ENCODE data around the gene LDLRAD4.

LDLRAD4 gene

GRCh38 chr18:13369756-13370510 lies 151.4 kb downstream of the LDLRAD4 start:
- no peak overlapping the region for H3K27ac ChIP-seq
- no peak for TF ChIP-seq ZFX (IDR thresholded peaks at IDR 0.05)
- TF ChIP-seq, protein P1, sequence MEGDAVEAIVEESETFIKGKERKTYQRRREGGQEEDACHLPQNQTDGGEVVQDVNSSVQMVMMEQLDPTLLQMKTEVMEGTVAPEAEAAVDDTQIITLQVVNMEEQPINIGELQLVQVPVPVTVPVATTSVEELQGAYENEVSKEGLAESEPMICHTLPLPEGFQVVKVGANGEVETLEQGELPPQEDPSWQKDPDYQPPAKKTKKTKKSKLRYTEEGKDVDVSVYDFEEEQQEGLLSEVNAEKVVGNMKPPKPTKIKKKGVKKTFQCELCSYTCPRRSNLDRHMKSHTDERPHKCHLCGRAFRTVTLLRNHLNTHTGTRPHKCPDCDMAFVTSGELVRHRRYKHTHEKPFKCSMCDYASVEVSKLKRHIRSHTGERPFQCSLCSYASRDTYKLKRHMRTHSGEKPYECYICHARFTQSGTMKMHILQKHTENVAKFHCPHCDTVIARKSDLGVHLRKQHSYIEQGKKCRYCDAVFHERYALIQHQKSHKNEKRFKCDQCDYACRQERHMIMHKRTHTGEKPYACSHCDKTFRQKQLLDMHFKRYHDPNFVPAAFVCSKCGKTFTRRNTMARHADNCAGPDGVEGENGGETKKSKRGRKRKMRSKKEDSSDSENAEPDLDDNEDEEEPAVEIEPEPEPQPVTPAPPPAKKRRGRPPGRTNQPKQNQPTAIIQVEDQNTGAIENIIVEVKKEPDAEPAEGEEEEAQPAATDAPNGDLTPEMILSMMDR (conservative IDR thresholded peaks at IDR 0.05): no peak

GRCh38 chr18:13370995-13371625 lies 152.6 kb downstream of the LDLRAD4 start:
- no peak overlapping the region for H3K27ac ChIP-seq
- TF ChIP-seq, protein P1 (conservative IDR thresholded peaks at IDR 0.05): no peak
- TF ChIP-seq ZFX (IDR thresholded peaks at IDR 0.05): no peak

GRCh38 chr18:13371689-13372418 lies 153.3 kb downstream of the LDLRAD4 start:
- no peak overlapping the region for H3K27ac ChIP-seq
- TF ChIP-seq, protein P1 (conservative IDR thresholded peaks at IDR 0.05): no peak
- no peak for TF ChIP-seq ZFX (IDR thresholded peaks at IDR 0.05)

DNA sequence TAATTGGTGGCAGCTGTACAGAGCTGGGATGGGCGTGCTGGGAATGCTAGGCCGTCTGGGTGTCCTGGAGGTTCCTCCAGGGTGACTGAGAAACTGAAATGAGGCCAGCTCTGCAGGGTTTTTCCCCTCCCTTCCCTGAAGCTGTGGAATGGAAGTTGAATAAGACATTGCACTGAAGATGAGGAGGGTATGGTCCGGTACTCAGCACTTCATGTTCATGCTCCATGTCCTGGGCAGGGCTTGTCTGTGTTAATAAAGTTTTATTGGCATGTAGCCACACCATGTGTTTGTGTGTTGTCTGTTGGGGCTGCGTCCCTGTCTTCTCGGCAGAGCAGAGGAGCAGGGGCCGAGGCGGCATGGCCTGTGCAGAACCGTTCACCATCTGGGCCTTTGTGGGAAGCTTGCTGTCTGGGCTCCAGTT lies 154.0 kb downstream of the LDLRAD4 start:
- no peak for TF ChIP-seq ZFX (IDR thresholded peaks at IDR 0.05)
- TF ChIP-seq, protein P1 (conservative IDR thresholded peaks at IDR 0.05): no peak
- H3K27ac ChIP-seq: no peak overlapping the region

DNA sequence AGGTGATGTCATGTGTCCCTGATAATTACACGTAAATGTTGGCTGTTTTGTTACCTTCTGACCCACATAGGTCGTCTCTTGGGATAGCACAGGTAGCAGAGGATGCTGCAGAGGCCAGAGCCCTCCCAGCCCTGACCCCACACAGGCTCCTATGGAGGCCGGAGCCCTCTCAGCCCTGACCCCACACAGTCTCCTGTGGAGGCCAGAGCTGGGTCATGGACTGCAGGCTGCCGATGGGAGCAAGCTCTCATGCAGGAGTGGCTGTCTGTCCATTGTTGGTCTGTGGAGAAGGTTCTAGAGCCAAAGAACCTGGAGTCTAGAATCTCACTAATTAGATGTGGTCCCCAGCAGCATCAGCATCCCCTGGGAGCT lies 155.5 kb downstream of the LDLRAD4 start:
- TF ChIP-seq ZFX (IDR thresholded peaks at IDR 0.05): no peak
- TF ChIP-seq, protein P1 (conservative IDR thresholded peaks at IDR 0.05): no peak
- no peak overlapping the region for H3K27ac ChIP-seq

- H3K27ac ChIP-seq: no peak overlapping the region
- TF ChIP-seq ZFX (IDR thresholded peaks at IDR 0.05): no peak
- TF ChIP-seq, protein P1 (conservative IDR thresholded peaks at IDR 0.05): no peak
Measured at GRCh38 chr18:13374468-13375301, 156.1 kb downstream of the LDLRAD4 start.
